M059J (cell line): ENCODE data around the gene RPH3AL. TPM values are rescaled to one million over a fixed set of nuclear protein-coding genes. Genes with fewer than 3 reads are reported as not detected.
"Not testable (repeated sequence)": the region's sequence is repeated elsewhere in the genome, so short reads cannot be mapped to it uniquely, and the experiment has no call there.

Experiments used
- DNase-seq: peaks from one replicate; pipeline ENCODE4 v3.0.0-alpha.2; 2012; ENCODE audit warnings: low read depth
- total RNA-seq: library from RNA; depleted of rRNA; stranded (reverse); fragments of >200 nt; shearing (Covaris generic); gene quantifications from 2 replicates; pipeline ENCODE4 v1.2.3, GENCODE V29; 2014

RPH3AL gene
- total RNA-seq, 1 experiment from 2014 or later, result 0.81 TPM

GRCh38 chr17:202501-202951 lies 150.1 kb downstream of the RPH3AL start:
- no peak for DNase-seq

DNA sequence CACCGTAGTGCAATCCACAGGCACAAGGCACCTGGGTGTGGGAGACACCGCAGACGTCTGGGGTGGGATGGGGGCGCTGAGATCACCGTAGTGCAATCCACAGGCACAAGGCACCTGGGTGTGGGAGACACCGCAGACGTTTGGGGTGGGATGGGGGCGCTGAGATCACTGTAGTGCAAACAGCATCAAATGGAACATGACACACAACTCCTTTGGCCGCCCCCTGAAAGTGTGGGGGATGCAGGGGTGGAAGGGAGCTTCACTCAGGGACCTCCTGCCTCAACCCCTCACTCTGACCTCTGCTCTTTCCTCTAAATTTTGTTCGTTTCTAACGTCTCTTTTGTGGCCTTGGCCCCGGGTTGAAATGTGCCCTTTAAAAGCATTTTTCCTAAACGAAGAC lies 150.9 kb downstream of the RPH3AL start:
- not testable (repeated sequence) for DNase-seq

- DNase-seq, result not testable (repeated sequence)
Measured at GRCh38 chr17:201257-201656, 151.3 kb downstream of the RPH3AL start.

- DNase-seq, result no peak
Measured at GRCh38 chr17:200586-200985, 152.0 kb downstream of the RPH3AL start.

DNA sequence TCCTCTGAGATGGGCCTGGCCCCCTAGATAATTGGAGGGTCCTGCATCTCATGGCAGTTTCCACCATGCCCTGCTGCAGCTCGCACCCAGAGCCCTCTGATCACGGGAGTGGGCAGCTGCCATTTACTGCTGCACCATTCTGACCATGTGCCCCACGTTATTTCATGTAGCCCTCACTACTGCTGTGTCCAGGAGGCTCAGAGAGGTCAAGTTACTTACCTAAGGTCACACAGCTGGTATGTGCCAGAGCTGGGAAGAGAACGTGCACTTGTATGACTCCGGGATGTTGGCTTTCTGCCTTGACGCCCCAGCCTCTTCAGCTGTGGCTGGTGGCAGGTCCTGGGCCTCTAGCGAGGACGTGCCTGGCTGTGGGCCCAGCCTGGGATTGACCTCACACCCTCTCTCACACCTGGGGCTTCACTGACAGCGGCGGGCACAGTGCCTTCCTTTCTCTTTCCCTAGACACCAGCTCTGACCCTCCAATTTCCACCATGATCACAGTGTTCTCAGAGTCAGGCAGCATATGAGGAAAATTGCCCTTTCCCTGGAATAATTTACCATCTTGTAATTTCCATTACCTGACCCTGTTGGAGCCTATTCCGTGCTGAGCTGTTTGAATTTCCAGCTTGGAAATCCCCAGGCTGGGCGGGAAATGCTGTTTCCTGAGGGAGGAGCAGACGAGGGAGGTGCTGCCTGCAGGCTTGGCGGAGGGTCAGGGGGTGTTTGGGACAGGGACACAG lies 152.6 kb downstream of the RPH3AL start:
- DNase-seq, result peak; percentile 41

- peak; percentile 32 for DNase-seq
Measured at GRCh38 chr17:199191-199604, 153.4 kb downstream of the RPH3AL start.

DNA sequence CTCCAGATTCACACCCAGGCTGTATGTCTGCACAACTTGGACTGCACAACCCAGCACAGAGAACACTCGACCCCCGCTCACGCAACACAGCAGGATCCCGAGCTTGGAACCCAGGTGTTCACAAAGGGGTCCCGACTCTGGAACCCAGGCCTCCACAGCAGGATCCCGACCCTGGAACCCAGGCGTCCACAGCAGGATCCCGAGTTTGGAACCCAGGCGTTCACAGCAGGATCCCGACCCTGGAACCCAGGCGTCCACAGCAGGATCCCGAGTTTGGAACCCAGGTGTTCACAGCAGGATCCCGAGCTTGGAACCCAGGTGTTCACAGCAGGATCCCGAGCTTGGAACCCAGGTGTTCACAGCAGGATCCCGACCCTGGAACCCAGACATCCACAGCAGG lies 154.4 kb downstream of the RPH3AL start:
- not testable (repeated sequence) for DNase-seq

DNA sequence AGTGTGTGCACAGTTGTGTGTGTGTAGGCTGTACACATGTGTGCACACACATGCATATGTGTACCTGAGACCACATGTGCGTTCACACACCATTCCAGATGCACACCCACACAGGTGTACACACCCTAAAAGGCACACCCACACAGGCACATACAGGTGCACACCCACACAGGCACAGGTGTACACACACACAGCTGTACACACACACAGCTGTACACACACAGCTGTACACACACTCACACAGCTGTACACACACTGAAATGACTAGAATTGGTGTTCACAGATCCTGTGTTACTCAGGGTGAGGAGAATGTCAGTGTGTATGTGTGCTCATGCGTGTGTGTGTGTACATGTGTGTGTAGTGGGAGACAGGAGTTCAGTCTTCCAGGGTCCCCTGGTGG lies 155.3 kb downstream of the RPH3AL start:
- no peak for DNase-seq

GRCh38 chr17:194828-195602 lies 157.6 kb downstream of the RPH3AL start:
- no peak for DNase-seq

DNA sequence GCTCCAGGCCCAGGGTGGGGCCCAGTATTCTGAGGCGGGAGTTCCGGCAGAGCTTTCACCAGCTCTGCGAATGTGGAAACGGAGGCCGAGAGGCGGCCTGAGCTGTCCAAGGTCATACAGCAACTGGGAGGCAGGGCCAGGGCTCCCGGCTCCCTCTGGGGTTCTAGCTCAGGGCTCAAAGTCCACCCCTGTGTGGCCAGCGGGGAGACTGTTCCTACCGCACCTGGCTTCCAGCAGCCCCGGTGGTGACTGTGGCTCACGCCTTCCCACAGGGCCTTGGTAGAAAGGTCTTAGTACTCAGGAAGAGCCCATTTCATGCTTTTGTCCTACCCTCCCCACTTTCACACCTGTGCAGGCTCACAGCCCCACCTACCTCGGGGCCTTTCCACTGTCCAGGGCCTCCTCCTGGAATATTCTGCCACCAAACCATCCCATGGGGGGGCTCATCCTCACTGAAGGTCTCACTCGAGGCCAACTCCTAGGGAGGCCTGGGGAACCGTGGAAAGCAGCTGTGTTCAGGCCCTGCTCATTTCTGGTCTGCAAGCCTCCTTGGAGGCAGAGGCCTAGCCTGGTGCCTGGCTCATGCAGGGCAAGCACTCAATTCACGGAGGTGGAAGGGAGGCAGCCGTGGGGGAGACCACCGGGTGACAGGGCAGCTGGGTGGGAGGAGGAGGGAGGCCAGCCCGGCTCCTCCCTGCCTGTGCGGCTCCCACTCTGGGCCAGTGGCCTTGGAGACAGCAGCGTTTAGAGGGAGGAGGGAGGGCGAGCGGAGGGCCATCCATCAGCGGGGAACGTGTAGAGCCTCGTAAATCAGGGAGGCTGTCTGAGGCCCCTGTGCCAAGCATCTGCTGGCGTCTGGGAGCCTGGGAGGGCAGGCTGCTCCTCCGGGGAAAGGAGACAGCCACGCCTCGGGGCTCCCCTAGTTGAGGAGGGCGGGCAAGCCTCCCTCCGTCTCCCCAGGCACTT lies 158.5 kb downstream of the RPH3AL start:
- DNase-seq, result no peak

DNA sequence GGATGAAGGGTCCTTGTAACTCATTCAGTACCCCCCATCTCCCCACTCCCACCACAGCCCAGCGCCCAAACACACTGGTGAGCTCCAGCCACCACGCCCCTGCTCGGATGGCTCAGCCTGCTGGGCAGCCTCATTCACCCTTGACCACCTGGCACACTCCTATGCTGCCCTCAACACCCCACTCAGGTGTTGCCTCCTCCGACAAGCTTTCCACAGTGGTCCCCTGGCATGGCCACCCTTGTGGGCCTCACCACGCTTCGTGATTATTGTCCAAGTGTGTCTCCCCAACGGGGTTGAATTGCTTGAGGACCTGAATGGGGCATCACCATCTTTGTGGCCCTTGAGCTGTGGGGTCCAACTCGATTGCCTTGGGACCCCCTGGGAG lies 159.2 kb downstream of the RPH3AL start:
- DNase-seq, result no peak

- DNase-seq, result no peak
Measured at GRCh38 chr17:192666-193425, 159.8 kb downstream of the RPH3AL start.

- DNase-seq, result no peak
Measured at GRCh38 chr17:189444-189843, 163.2 kb downstream of the RPH3AL start.

- DNase-seq, result no peak
Measured at GRCh38 chr17:187130-187529, 165.5 kb downstream of the RPH3AL start.

DNA sequence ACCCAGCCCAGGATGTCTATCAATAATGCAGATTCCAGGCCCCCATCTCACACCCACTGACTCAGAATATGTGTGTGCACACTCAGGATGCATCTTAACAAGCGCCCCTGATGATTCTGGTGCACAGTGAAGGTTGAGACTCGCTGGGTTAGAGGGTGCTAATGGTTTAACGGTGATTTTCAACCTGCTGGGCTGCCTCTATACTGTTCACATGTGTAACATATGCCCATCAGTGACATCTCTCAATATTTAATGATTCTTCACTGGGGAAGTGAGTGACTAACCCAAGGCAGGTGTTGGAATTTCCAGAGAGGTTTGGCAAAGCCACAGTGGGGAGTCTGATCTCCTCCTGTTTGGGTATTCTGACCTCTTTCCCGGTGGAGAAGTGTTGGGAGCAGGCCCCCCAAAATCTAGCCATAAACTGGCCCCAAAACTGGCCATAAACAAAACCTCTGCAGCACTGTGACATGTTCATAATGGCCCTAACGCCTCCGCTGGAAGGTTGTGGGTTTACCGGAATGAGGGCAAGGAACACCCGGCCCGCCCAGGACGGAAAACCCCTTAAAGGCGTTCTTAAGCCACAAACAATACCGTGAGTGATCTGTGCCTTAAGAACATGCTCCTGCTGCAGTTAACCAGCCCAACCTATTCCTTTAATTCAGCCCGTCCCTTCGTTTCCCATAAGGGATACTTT lies 167.0 kb downstream of the RPH3AL start:
- DNase-seq, result no peak

- DNase-seq, result no peak
Measured at GRCh38 chr17:183021-183420, 169.6 kb downstream of the RPH3AL start.

GRCh38 chr17:182050-182751 lies 170.4 kb downstream of the RPH3AL start:
- no peak for DNase-seq

GRCh38 chr17:181245-182049 lies 171.2 kb downstream of the RPH3AL start, which contains the start of gene DOC2B:
Gene DOC2B, minus strand, starts transcription at chr17:181650. Its CDS starts 171 bp downstream, at chr17:181479.
- no peak for DNase-seq
